Measurements from ENCODE around the gene ANKEF1. TPM values are rescaled to one million over a fixed set of nuclear protein-coding genes. Genes with fewer than 3 reads are reported as not detected.

The ANKEF1 gene
- polyA plus RNA-seq, 3 donors from 2014 or later, result 1.3 to 3.6 (median 2.0) TPM

DNA sequence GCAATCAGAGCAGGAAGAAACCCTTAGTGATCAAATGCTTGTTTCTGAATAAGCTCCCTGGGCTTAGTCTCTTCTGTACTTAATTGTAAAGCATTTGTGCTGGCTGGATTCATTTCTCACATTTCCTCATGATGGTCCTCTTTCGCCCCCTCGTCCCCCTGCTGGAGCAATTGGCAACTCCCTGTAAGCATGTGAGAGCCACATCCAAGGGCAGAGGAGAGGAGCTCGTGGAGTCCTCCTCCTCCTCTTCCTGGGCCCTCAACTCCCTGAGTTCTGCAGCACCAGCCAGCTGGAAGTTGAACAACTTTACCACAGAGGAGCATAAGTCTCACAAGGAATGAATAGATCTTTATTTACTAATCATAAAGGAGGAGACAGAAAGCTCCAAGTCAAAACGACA is 12.6 kb downstream of the ANKEF1 start:
- Mint-ChIP-seq H3K27me3 (ENCODE audit: low read depth in 3 of 3) (no peaks in the 10 kb centered on the region), H3K36me3 (peaks cover 14 to 26% (median 16%) of the 10 kb centered on the region in 3 donors), H3K27ac (peak overlapping the region in 1 of 6 donors; percentile 1), H3K9me3 (no peaks in the 10 kb centered on the region), H3K4me3 (no peak overlapping the region), H3K4me1 (no peaks in the 10 kb centered on the region)
- no peak for DNase-seq

DNA sequence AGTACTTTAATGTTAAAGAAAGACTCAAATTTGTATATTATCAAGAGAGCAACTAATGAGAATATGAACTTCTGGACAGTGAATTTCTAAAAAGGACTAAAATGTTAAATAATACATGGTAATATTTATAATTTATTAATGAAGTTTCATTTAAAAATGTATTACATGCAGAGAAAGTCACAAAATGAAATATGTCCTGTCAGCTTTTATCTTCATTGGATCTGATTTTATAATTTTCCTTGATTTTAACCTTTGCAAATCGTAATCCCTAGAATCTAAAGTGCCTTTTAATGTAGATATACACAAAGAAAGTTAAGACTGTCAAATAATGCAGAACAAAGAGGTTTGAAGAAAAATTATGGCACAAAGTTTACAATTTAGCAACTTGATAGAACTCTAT is 16.4 kb downstream of the ANKEF1 start:
- no peak overlapping the region for H3K27ac Mint-ChIP-seq
- peaks cover 31 to 51% (median 34%) of the 10 kb centered on the region in 3 donors for H3K36me3 Mint-ChIP-seq
- H3K4me3 Mint-ChIP-seq, result no peak overlapping the region
- no peak for DNase-seq
- H3K27me3 Mint-ChIP-seq (ENCODE audit: low read depth in 3 of 3), result peaks cover 0 to 1% (median 0%) of the 10 kb centered on the region in 3 donors
- no peaks in the 10 kb centered on the region for H3K4me1 Mint-ChIP-seq
- no peaks in the 10 kb centered on the region for H3K9me3 Mint-ChIP-seq

DNA sequence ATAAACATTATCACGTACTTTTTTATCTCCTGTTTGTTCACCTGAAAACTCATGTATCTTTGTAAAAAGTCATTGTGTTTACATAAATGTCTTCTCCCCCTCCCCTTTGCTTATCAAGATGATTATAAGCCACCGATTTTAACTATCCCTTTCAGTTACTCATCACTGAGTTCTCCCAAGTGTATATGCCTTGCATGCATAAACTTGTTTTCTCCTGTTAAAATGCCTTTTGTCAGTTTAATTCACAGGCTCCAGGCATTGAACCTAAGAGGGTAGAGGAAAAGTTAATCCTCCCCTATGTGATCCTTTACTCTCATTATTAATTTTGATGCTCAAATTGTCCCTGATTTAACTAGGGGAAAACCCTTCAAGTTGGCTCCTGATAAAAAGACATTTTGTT is 24.2 kb downstream of the ANKEF1 start:
- no peak overlapping the region for H3K27ac Mint-ChIP-seq
- H3K9me3 Mint-ChIP-seq, result no peaks in the 10 kb centered on the region
- H3K4me1 Mint-ChIP-seq, result no peaks in the 10 kb centered on the region
- DNase-seq, result no peak
- peaks cover 23 to 35% (median 29%) of the 10 kb centered on the region in 3 donors for H3K36me3 Mint-ChIP-seq
- H3K4me3 Mint-ChIP-seq, result no peak overlapping the region
- H3K27me3 Mint-ChIP-seq (ENCODE audit: low read depth in 3 of 3), result peaks cover 1 to 13% (median 1%) of the 10 kb centered on the region in 3 donors

DNA sequence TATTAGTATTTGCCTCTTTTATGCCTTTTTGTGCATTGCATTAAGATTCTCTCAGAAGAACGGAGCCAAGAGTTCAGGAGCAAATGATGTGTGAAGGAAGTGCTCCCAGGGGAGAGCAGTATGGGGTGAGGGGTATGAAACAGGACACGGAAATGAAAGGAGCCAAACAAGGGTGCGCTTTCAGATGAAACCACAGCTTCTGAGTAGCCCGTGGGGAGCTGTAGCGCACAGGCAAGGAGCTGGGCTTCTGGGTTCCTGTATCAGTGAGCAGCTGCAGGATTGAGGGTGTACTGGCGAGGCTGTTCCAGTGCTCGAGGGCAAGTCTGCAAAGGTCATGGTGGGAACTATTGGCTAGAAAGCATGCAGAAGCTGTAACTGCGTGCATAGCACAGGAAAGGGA is 25.4 kb downstream of the ANKEF1 start:
- no peak overlapping the region for H3K4me3 Mint-ChIP-seq
- H3K4me1 Mint-ChIP-seq, result no peaks in the 10 kb centered on the region

DNA sequence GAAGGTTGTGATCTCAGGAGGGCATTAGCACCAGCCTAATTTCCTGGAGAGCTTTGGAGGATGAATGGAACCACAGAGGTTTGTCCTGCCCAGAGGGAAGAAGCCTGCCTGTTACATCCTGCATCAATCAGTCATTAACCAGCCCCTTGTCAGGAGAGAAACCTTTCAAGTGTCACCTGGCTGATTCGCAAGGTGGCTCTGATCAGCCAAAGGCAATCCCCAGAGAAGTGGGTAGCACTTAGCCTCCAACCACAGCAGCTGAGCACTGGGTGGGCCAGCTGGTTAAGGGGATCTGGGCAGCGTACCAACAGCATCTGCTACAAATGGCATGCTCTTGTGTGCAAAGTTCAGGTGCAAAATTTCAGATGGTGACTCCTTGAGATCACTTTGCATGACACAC is 26.9 kb downstream of the ANKEF1 start:
- Mint-ChIP-seq H3K9me3 (no peaks in the 10 kb centered on the region), H3K36me3 (peaks cover 7 to 15% (median 8%) of the 10 kb centered on the region in 3 donors), H3K4me3 (no peak overlapping the region), H3K27ac (no peak overlapping the region), H3K27me3 (ENCODE audit: low read depth in 3 of 3) (peaks cover 0 to 15% (median 1%) of the 10 kb centered on the region in 3 donors), H3K4me1 (no peaks in the 10 kb centered on the region)
- no peak for DNase-seq

More for the DNA sequence above, 25.4 kb downstream of the ANKEF1 start:
- Mint-ChIP-seq H3K9me3 (no peaks in the 10 kb centered on the region), H3K27me3 (ENCODE audit: low read depth in 3 of 3) (peaks cover 1 to 13% (median 1%) of the 10 kb centered on the region in 3 donors), H3K36me3 (peaks cover 14 to 26% (median 19%) of the 10 kb centered on the region in 3 donors), H3K27ac (no peak overlapping the region)
- no peak for DNase-seq

DNA sequence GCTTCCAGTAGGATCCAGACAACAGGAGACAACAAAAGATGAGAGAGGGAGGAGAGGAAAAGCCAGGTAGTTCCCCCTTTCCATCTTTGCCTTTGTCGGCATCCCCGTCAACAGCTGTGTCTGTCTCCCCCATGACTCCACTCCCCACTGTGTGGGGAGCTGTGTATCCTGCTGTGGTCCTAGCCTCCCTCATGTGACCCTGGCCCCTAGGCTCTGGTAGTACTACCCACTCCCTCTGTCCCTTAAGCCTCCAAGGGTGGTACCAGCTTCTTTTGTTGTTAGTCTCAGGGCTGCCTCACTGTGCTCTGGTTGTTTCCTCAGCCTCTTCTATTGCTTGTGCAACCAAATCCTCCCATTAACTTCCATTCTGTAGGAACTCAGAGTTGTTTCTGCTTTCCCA is 28.7 kb downstream of the ANKEF1 start:
- Mint-ChIP-seq H3K27me3 (ENCODE audit: low read depth in 3 of 3) (peaks cover 0 to 15% (median 1%) of the 10 kb centered on the region in 3 donors), H3K27ac (no peak overlapping the region), H3K4me3 (no peak overlapping the region)

DNA sequence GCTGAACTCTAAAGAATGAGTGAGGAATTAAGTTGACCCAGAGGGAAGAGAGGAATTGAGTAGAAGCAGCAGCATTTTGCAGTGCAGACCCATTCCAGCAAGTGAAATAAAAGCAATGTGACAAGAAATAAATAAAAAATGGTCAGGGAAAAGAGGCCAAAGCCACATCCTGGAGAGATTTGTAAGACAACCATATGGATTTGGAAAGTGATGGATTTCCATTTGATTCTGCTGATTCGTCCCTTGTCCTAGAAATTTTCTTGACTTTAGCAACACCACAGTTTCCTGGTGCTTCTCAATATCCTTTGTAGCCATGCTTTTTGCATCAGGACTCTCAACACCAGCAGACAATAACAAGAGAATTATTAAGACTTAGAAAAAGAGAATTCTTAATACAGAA is 29.8 kb downstream of the ANKEF1 start:
- Mint-ChIP-seq H3K4me1 (no peaks in the 10 kb centered on the region), H3K36me3 (no peaks in the 10 kb centered on the region), H3K4me3 (no peak overlapping the region), H3K27me3 (ENCODE audit: low read depth in 3 of 3) (peaks cover 0 to 15% (median 1%) of the 10 kb centered on the region in 3 donors), H3K9me3 (peaks cover 0 to 3% (median 0%) of the 10 kb centered on the region in 6 donors), H3K27ac (no peak overlapping the region)
- DNase-seq, result no peak

More for the DNA sequence above, 28.7 kb downstream of the ANKEF1 start:
- peaks cover 0 to 6% (median 0%) of the 10 kb centered on the region in 3 donors for H3K36me3 Mint-ChIP-seq
- H3K9me3 Mint-ChIP-seq, result no peaks in the 10 kb centered on the region
- DNase-seq, result no peak
- H3K4me1 Mint-ChIP-seq, result no peaks in the 10 kb centered on the region

DNA sequence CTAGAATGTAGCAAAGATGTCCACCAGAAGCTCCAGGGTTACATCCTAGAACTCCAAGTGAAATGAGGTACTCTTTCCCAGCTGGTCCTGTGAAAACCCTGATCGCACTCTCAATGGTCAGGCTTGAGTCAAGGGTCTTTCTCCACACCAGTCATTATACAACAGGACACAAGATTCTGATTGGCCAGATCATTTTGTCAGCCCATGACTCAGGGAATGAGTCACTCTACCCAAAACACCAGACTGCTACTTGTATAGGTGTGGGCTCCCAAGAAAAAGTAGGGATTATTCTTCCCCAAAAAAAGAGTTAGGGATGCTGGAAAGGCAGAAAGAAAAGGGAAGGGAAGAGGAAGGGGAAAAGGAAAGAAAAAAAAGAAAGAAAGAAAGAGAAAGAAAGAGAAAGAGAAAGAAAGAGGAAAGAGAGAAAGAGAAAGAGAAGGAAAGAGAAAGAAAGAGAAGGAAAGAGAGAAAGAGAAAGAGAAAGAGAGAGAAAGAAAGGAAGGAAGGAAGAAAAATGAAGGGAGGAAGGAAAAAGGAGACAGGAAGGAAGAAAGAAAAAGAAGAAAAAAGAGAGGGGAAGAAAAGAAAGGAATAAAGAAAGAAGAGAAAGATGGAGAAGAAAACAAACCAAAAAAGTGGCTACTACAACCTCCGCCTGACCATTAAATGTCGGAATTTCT is 30.5 kb downstream of the ANKEF1 start:
- peaks cover 0 to 14% (median 1%) of the 10 kb centered on the region in 3 donors for H3K27me3 Mint-ChIP-seq (ENCODE audit: low read depth in 3 of 3)
- H3K4me1 Mint-ChIP-seq, result no peaks in the 10 kb centered on the region
- peaks cover 0 to 3% (median 0%) of the 10 kb centered on the region in 6 donors for H3K9me3 Mint-ChIP-seq
- H3K36me3 Mint-ChIP-seq, result no peaks in the 10 kb centered on the region
- no peak for DNase-seq
- no peak overlapping the region for H3K4me3 Mint-ChIP-seq
- H3K27ac Mint-ChIP-seq, result no peak overlapping the region

DNA sequence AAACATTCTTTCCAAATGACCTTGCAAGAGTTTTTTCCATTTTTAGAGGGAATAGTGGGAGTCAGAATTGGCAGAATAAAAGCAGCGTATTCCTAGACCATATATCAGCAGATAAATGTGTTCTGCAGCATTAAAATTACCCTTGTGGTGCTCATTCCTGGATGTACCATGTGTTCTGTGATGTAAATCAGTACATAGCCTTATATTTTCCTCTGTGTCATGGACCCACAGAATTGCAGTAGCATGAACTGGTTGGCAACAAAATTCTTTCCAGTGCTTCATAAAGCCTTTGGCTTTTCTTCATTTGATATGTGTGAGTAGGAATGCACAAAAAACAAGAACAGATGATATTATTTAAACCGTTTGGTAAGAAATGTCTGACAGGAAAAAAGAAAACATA is 32.5 kb downstream of the ANKEF1 start:
- Mint-ChIP-seq H3K27me3 (ENCODE audit: low read depth in 3 of 3) (peaks cover 0 to 9% (median 1%) of the 10 kb centered on the region in 3 donors), H3K36me3 (no peaks in the 10 kb centered on the region), H3K4me1 (no peaks in the 10 kb centered on the region), H3K4me3 (no peak overlapping the region), H3K9me3 (peaks cover 0 to 3% (median 0%) of the 10 kb centered on the region in 6 donors), H3K27ac (no peak overlapping the region)
- no peak for DNase-seq

DNA sequence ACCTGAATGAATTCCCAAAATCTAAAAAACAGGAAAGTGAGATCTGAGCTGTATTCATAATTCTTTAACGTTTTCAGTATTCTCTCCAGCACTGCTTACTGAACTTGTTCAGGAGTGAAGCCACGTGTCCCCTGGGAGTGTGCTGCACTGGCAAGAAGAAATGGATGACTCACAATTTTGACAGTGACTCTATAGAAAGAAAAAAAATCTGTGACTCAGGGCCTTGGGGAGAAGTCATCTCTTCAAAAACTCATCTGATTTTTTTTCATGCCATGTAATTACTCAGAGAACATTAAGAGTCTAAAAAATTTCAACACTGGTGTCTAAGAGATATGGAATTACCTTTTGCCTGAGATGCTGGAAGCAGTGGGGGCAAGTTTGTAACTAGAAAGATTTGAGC is 39.7 kb downstream of the ANKEF1 start:
- H3K27ac Mint-ChIP-seq, result no peak overlapping the region
- no peaks in the 10 kb centered on the region for H3K36me3 Mint-ChIP-seq

DNA sequence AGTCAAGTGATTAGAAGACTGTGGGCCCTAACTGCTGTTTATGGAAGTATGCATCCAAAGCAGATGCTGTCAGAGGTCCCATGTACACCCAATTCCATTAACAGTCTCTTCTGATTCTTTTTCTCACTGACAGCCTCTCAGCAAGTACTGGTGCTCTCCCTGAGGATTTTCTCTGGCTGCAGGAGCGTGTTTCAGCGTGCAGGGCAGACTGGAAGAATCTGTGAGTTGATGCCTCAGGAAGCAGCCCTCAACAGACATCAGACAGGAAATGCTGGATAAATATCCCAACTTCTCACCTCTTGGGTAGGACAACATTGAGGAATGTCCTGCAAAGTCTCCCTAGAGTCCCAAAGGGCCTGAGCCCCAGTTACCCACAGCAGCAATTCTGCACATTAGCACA is 40.8 kb downstream of the ANKEF1 start:
- Mint-ChIP-seq H3K36me3 (no peaks in the 10 kb centered on the region), H3K4me3 (no peak overlapping the region), H3K27ac (no peak overlapping the region), H3K4me1 (no peaks in the 10 kb centered on the region), H3K9me3 (peaks cover 0 to 4% (median 0%) of the 10 kb centered on the region in 6 donors), H3K27me3 (ENCODE audit: low read depth in 3 of 3) (peaks cover 0 to 9% (median 3%) of the 10 kb centered on the region in 3 donors)
- no peak for DNase-seq

More for the DNA sequence above, 39.7 kb downstream of the ANKEF1 start:
- Mint-ChIP-seq H3K4me1 (no peaks in the 10 kb centered on the region), H3K9me3 (peaks cover 0 to 4% (median 0%) of the 10 kb centered on the region in 6 donors), H3K27me3 (ENCODE audit: low read depth in 3 of 3) (peaks cover 0 to 9% (median 5%) of the 10 kb centered on the region in 3 donors), H3K4me3 (no peak overlapping the region)
- DNase-seq, result no peak

DNA sequence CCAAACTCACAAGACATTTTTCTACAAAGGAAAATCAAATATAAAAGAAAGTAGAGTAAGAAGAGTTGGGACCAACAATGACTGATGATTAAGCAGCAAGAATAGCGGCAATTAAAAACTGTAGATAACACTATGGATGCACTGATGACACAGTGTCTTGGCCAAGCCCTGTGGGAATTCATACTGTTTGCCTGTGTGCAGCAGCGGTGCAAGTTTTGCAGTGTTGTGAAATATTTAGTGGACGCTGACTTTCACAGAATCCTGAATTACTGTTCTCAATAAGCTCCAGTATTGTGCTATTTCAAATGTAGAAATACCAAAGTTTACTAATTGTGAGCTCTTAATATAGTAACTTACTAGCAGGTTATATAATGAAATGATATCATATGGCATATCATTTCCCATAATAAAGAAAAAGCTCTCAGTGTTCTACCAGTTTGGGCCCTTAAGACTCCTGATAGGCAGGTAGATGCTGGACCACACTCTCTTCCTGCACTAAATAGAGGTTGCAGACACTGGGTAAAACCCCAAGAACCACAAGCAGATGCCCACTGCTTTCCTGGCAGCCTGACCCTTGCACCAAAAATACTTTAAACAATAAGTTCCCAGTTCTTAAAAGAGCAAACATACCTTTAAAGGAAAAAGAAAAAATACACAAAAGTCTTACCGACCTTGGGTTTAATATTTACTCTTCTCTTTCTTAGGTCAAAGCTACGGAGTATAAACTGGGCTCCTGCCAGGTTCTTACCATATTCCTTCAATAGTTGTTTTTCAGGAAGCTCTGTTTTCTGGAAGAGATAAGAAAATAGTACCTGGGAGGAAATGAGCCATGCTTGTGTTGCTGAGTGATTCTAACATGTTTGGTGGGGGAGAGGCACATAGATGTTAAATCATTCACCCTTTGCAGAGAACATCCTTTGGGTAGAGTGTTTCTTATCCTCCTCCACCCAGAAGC is 41.6 kb downstream of the ANKEF1 start:
- Mint-ChIP-seq H3K27me3 (ENCODE audit: low read depth in 3 of 3) (peaks cover 1 to 9% (median 3%) of the 10 kb centered on the region in 3 donors), H3K9me3 (peaks cover 0 to 4% (median 0%) of the 10 kb centered on the region in 6 donors), H3K4me1 (no peaks in the 10 kb centered on the region), H3K27ac (no peak overlapping the region), H3K4me3 (no peak overlapping the region), H3K36me3 (no peaks in the 10 kb centered on the region)
- no peak for DNase-seq

DNA sequence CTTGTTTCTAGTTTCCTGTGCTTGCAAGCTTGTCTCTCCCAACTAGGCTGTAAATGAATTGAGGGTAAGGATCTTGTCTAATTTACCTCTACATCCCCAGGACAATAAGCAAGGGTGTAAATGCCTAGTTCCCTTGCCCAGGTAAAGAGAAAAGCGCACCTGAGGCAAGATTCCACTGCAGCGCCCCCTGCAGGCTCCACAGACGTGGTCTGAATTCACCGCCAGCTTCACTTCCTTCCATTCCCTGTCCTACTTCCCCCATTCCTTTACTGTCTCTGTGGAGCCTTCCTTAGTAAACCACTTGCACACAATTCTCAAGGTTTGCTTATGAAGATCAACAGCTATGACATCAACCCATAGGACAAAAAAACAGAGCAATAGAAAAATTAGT is 42.3 kb downstream of the ANKEF1 start:
- Mint-ChIP-seq H3K27me3 (ENCODE audit: low read depth in 3 of 3) (peaks cover 1 to 9% (median 3%) of the 10 kb centered on the region in 3 donors), H3K27ac (no peak overlapping the region), H3K4me1 (no peaks in the 10 kb centered on the region), H3K36me3 (no peaks in the 10 kb centered on the region), H3K4me3 (no peak overlapping the region), H3K9me3 (peaks cover 0 to 4% (median 0%) of the 10 kb centered on the region in 6 donors)
- DNase-seq, result no peak

DNA sequence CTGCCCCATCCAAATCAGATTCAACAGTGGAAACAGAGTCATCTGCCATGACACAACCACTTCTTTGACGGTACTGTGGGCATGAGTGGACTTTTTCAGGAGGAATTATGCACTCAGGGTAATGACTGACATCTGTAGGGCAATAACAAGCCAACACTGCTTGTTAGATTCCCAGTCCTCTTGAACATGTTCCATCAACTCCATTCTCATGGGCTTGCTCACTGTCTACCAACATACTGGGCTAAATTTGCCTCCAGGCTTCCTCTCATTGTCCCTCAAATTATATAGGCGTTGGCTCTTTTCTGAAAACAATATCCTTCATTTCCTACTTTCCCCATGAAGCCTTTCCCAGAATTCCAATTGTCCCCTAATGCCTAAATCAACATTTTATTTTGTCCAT is 43.1 kb downstream of the ANKEF1 start:
- Mint-ChIP-seq H3K36me3 (no peaks in the 10 kb centered on the region), H3K9me3 (peaks cover 0 to 4% (median 0%) of the 10 kb centered on the region in 6 donors), H3K4me1 (no peaks in the 10 kb centered on the region), H3K4me3 (no peak overlapping the region), H3K27me3 (ENCODE audit: low read depth in 3 of 3) (peaks cover 1 to 9% (median 3%) of the 10 kb centered on the region in 3 donors), H3K27ac (no peak overlapping the region)
- DNase-seq, result no peak
